Activated CD4-positive, alpha-beta T cell treated with anti-CD3 and anti-CD28 coated beads for 36 hours (primary cell): ENCODE results near the gene CAMKV. TPM values are rescaled to one million over a fixed set of nuclear protein-coding genes. Genes with fewer than 3 reads are reported as not detected.

ENCODE experiments used
- ATAC-seq: fragments of 200-7000 bp; cut with Tn5 transposase; one replicate; pipeline ENCODE4 v1.10.0; 2021; ENCODE audit warnings: mild to moderate bottlenecking, moderate library complexity
- CTCF ChIA-PET: fragments of 350-600 bp; sonication (Branson Sonifier 250); formaldehyde crosslinking; loops from one replicate; lab custom pipeline; 2021; ENCODE audit warnings: antibody characterized with exemption; lab: Charles Lee
- POLR2A ChIA-PET: fragments of 350-600 bp; sonication (Branson Sonifier 250); formaldehyde crosslinking; loops from one replicate; lab custom pipeline; 2021; ENCODE audit warnings: antibody characterized with exemption, inconsistent platforms; lab: Charles Lee
- DNase-seq: peaks from one replicate; pipeline ENCODE4 v3.0.0-alpha.2; 2020
- H3K27ac Mint-ChIP-seq: one replicate; pipeline ENCODE4 v1.8.0; 2021; ENCODE audit warnings: mixed read lengths
- H3K27me3 Mint-ChIP-seq: one replicate; pipeline ENCODE4 v1.8.0; 2021; ENCODE audit warnings: mixed read lengths
- H3K36me3 Mint-ChIP-seq: one replicate; pipeline ENCODE4 v1.8.0; 2021; ENCODE audit warnings: low read depth, mixed read lengths
- H3K4me1 Mint-ChIP-seq: one replicate; pipeline ENCODE4 v1.8.0; 2021; ENCODE audit warnings: mixed read lengths
- H3K4me3 Mint-ChIP-seq: one replicate; pipeline ENCODE4 v1.8.0; 2021; ENCODE audit warnings: mild to moderate bottlenecking, moderate library complexity, mixed read lengths
- H3K9me3 Mint-ChIP-seq: one replicate; pipeline ENCODE4 v1.8.0; 2021; ENCODE audit warnings: low read depth, mixed read lengths
- intact Hi-C, 2 experiments: fragments of 100-400 bp; cut with DNase I in 1 of 2; cut with micrococcal nuclease in 1 of 2; formaldehyde crosslinking; loops; one replicate each; pipeline versions ENCODE4 v1.14.2 to v1.15.1; 2022 to 2024; cut with DNase I, micrococcal nuclease
- total RNA-seq, 2 experiments: library from RNA; stranded (reverse); gene quantifications; one replicate each; pipeline ENCODE4 v1.2.3, GENCODE V29; 2021

CAMKV gene
- total RNA-seq, 2 experiments from 2014 or later: 1.1 to 1.3 TPM

GRCh38 chr3:49895791-49896190, 26.1 kb upstream of the CAMKV start:
- CTCF ChIA-PET: interaction anchor here (1.2 kb wide), 1 partner anchor 93 kb away, joined by 3 read pairs; the partner anchor contains the start of gene INKA1
- intact Hi-C loops: no loop called here
- Mint-ChIP-seq H3K27ac (no peak overlapping the region), H3K27me3 (no peaks in the 10 kb centered on the region), H3K4me1 (no peaks in the 10 kb centered on the region), H3K36me3 (no peaks in the 10 kb centered on the region), H3K4me3 (no peak overlapping the region), H3K9me3 (no peaks in the 10 kb centered on the region)
- DNase-seq (no peak), ATAC-seq (no peak)
- POLR2A ChIA-PET: no interaction called here

- POLR2A ChIA-PET: no interaction called here
- DNase-seq (no peak), ATAC-seq (no peak)
- Mint-ChIP-seq H3K27ac (no peak overlapping the region), H3K9me3 (no peaks in the 10 kb centered on the region), H3K36me3 (no peaks in the 10 kb centered on the region), H3K27me3 (no peaks in the 10 kb centered on the region), H3K4me1 (no peaks in the 10 kb centered on the region), H3K4me3 (no peak overlapping the region)
- CTCF ChIA-PET: interaction anchor here (0.5 kb wide), 1 partner anchor 14 kb away, joined by 3 read pairs; no protein-coding TSS in a partner anchor
- intact Hi-C loops: no loop called here
Observed at GRCh38 chr3:49889296-49889695, 19.6 kb upstream of the CAMKV start.

GRCh38 chr3:49886922-49887265, 17.2 kb upstream of the CAMKV start:
- H3K36me3 Mint-ChIP-seq: no peaks in the 10 kb centered on the region
- CTCF ChIA-PET: interaction anchor here (0.6 to 0.7 kb wide), 2 partner anchors 100 to 210 kb away, joined by 3 read pairs; no protein-coding TSS in a partner anchor
- H3K4me3 Mint-ChIP-seq: no peak overlapping the region
- H3K9me3 Mint-ChIP-seq: no peaks in the 10 kb centered on the region
- DNase-seq (no peak), ATAC-seq (no peak)
- intact Hi-C loops: no loop called here
- H3K27ac Mint-ChIP-seq: no peak overlapping the region
- no peaks in the 10 kb centered on the region for H3K27me3 Mint-ChIP-seq
- no peaks in the 10 kb centered on the region for H3K4me1 Mint-ChIP-seq
- POLR2A ChIA-PET: no interaction called here

- H3K36me3 Mint-ChIP-seq: no peaks in the 10 kb centered on the region
- H3K4me1 Mint-ChIP-seq: no peaks in the 10 kb centered on the region
- ATAC-seq (no peak), DNase-seq (no peak)
- ChIA-PET CTCF (interaction anchor here (0.8 kb wide), 1 partner anchor 224 kb away, joined by 3 read pairs; no protein-coding TSS in a partner anchor), POLR2A (no interaction called here)
- intact Hi-C loops: no loop called here
- no peaks in the 10 kb centered on the region for H3K9me3 Mint-ChIP-seq
- no peak overlapping the region for H3K4me3 Mint-ChIP-seq
- H3K27ac Mint-ChIP-seq: no peak overlapping the region
- peaks cover 2% of the 10 kb centered on the region for H3K27me3 Mint-ChIP-seq
Observed at GRCh38 chr3:49883998-49884397, 14.3 kb upstream of the CAMKV start.

- POLR2A ChIA-PET: no interaction called here
- DNase-seq (no peak), ATAC-seq (no peak)
- Mint-ChIP-seq H3K9me3 (no peaks in the 10 kb centered on the region), H3K4me1 (no peaks in the 10 kb centered on the region), H3K27me3 (peaks cover 2% of the 10 kb centered on the region), H3K4me3 (no peak overlapping the region), H3K27ac (no peak overlapping the region), H3K36me3 (no peaks in the 10 kb centered on the region)
- intact Hi-C loops: no loop called here
- CTCF ChIA-PET: interaction anchor here (0.7 to 1.3 kb wide), 4 partner anchors 10 to 239 kb away, joined by 3 to 4 read pairs (median 3); no protein-coding TSS in a partner anchor
Observed at GRCh38 chr3:49882166-49882565, 12.5 kb upstream of the CAMKV start.

- CTCF ChIA-PET: interaction anchor here (0.5 to 1.3 kb wide), 3 partner anchors 44 to 138 kb away, joined by 3 read pairs; no protein-coding TSS in a partner anchor
- ATAC-seq (no peak), DNase-seq (no peak)
- intact Hi-C loops: no loop called here
- Mint-ChIP-seq H3K27me3 (peaks cover 2% of the 10 kb centered on the region), H3K4me3 (no peak overlapping the region), H3K27ac (no peak overlapping the region), H3K9me3 (no peaks in the 10 kb centered on the region), H3K4me1 (no peaks in the 10 kb centered on the region), H3K36me3 (no peaks in the 10 kb centered on the region)
- POLR2A ChIA-PET: no interaction called here
Observed at GRCh38 chr3:49880581-49881315, 11.0 kb upstream of the CAMKV start.

- DNase-seq (no peak), ATAC-seq (no peak)
- no peaks in the 10 kb centered on the region for H3K36me3 Mint-ChIP-seq
- no peak overlapping the region for H3K27ac Mint-ChIP-seq
- CTCF ChIA-PET: no interaction called here
- H3K4me3 Mint-ChIP-seq: no peak overlapping the region
- H3K4me1 Mint-ChIP-seq: no peaks in the 10 kb centered on the region
- H3K27me3 Mint-ChIP-seq: peaks cover 2% of the 10 kb centered on the region
- intact Hi-C loops: no loop called here
- H3K9me3 Mint-ChIP-seq: no peaks in the 10 kb centered on the region
- POLR2A ChIA-PET: interaction anchor here (0.6 kb wide), 1 partner anchor 29 kb away, joined by 4 read pairs; no protein-coding TSS in a partner anchor
Observed at GRCh38 chr3:49879721-49880120, 10.0 kb upstream of the CAMKV start.

GRCh38 chr3:49878686-49879085, 9.0 kb upstream of the CAMKV start:
- intact Hi-C loops: no loop called here
- Mint-ChIP-seq H3K4me3 (no peak overlapping the region), H3K4me1 (no peaks in the 10 kb centered on the region), H3K27ac (no peak overlapping the region), H3K9me3 (no peaks in the 10 kb centered on the region), H3K36me3 (no peaks in the 10 kb centered on the region), H3K27me3 (peaks cover 2% of the 10 kb centered on the region)
- ATAC-seq: no peak
- ChIA-PET CTCF (interaction anchor here (0.6 to 1.0 kb wide), 4 partner anchors 16 to 188 kb away, joined by 3 to 5 read pairs (median 4); no protein-coding TSS in a partner anchor), POLR2A (no interaction called here)
- DNase-seq: no peak

- ATAC-seq (no peak), DNase-seq (no peak)
- Mint-ChIP-seq H3K36me3 (no peaks in the 10 kb centered on the region), H3K9me3 (no peaks in the 10 kb centered on the region), H3K27me3 (peaks cover 2% of the 10 kb centered on the region), H3K27ac (no peak overlapping the region), H3K4me1 (no peaks in the 10 kb centered on the region), H3K4me3 (no peak overlapping the region)
- ChIA-PET CTCF (no interaction called here), POLR2A (no interaction called here)
- intact Hi-C loops: no loop called here
Observed at GRCh38 chr3:49877716-49878115, 8.0 kb upstream of the CAMKV start.

GRCh38 chr3:49876567-49876966, 6.9 kb upstream of the CAMKV start:
- DNase-seq (no peak), ATAC-seq (no peak)
- intact Hi-C loops: no loop called here
- H3K36me3 Mint-ChIP-seq: no peaks in the 10 kb centered on the region
- H3K27me3 Mint-ChIP-seq: peaks cover 2% of the 10 kb centered on the region
- H3K4me3 Mint-ChIP-seq: no peak overlapping the region
- POLR2A ChIA-PET: no interaction called here
- CTCF ChIA-PET: no interaction called here
- no peaks in the 10 kb centered on the region for H3K4me1 Mint-ChIP-seq
- H3K27ac Mint-ChIP-seq: no peak overlapping the region
- H3K9me3 Mint-ChIP-seq: no peaks in the 10 kb centered on the region

- Mint-ChIP-seq H3K9me3 (no peaks in the 10 kb centered on the region), H3K27ac (no peak overlapping the region), H3K27me3 (peaks cover 11% of the 10 kb centered on the region), H3K4me1 (no peaks in the 10 kb centered on the region), H3K4me3 (no peak overlapping the region), H3K36me3 (no peaks in the 10 kb centered on the region)
- POLR2A ChIA-PET: no interaction called here
- no peak for ATAC-seq
- intact Hi-C loops: no loop called here
- no peak for DNase-seq
- CTCF ChIA-PET: interaction anchor here (0.8 kb wide), 1 partner anchor 11 kb away, joined by 3 read pairs; no protein-coding TSS in a partner anchor
Observed at GRCh38 chr3:49873623-49874022, 3.9 kb upstream of the CAMKV start.

GRCh38 chr3:49872801-49873281, 3.1 kb upstream of the CAMKV start:
- Mint-ChIP-seq H3K9me3 (no peaks in the 10 kb centered on the region), H3K4me1 (no peaks in the 10 kb centered on the region), H3K36me3 (no peaks in the 10 kb centered on the region), H3K27ac (no peak overlapping the region), H3K4me3 (no peak overlapping the region), H3K27me3 (peaks cover 19% of the 10 kb centered on the region)
- DNase-seq (peak; percentile 56), ATAC-seq (peak; percentile 19)
- intact Hi-C loops: no loop called here
- ChIA-PET CTCF (interaction anchor here (0.8 kb wide), 1 partner anchor 10 kb away, joined by 3 read pairs; no protein-coding TSS in a partner anchor), POLR2A (no interaction called here)
